ENCODE data around the gene NPAT.

DNA sequence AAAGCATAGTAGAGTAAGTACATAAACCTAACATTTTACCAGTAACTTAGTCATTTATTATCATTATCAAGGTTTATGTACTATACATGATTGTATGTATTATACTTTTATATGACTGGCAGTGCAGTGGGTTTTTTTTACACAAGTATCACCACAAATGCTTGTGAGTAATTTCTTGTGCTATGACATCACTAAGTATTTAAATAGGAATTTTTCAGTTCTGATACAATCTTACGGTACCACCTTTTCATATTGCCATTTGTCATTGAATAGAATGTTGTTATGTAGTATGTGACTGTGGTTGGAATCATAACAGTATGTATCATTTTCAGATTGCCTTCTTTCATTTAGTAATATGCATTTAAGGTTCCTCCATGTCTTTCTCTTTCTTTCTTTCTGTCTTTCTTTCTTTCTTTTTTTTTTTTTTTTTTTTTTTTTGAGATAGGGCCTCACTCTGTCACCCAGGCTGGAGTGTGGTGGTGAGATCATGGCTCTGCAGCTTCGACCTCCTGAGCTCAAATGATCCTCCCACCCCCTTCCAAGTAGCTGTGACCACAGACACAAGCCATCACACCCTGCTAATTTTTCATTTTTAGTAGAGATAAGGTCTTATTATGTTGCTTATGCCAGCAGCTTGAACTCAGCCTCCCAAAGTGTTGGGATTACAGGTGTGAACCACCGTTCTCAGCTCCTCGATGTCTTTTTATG is 19.0 kb upstream of the NPAT start:
- TF ChIP-seq, protein P1, sequence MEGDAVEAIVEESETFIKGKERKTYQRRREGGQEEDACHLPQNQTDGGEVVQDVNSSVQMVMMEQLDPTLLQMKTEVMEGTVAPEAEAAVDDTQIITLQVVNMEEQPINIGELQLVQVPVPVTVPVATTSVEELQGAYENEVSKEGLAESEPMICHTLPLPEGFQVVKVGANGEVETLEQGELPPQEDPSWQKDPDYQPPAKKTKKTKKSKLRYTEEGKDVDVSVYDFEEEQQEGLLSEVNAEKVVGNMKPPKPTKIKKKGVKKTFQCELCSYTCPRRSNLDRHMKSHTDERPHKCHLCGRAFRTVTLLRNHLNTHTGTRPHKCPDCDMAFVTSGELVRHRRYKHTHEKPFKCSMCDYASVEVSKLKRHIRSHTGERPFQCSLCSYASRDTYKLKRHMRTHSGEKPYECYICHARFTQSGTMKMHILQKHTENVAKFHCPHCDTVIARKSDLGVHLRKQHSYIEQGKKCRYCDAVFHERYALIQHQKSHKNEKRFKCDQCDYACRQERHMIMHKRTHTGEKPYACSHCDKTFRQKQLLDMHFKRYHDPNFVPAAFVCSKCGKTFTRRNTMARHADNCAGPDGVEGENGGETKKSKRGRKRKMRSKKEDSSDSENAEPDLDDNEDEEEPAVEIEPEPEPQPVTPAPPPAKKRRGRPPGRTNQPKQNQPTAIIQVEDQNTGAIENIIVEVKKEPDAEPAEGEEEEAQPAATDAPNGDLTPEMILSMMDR (conservative IDR thresholded peaks at IDR 0.05) = no peak
- no peak for TF ChIP-seq EZH2 (IDR thresholded peaks at IDR 0.05; ENCODE audit: low read depth)
